ENCODE measurements around the gene RBM14. TPM values are rescaled to one million over a fixed set of nuclear protein-coding genes. Genes with fewer than 3 reads are reported as not detected.

The RBM14 gene
- total and polyA plus RNA-seq, 9 of the 15 experiments (the other 6 are each of a cell fraction or from before 2014, with no cell fraction given) = 5.5 to 131 (median 42.6) TPM

GRCh38 chr11:66639066-66639813, 22.8 kb downstream of the RBM14 start (continued):
- no peak for TF ChIP-seq SFPQ (IDR thresholded peaks at IDR 0.05; ENCODE audit: low read depth, low read length)
- no peak for TF ChIP-seq KHSRP (IDR thresholded peaks at IDR 0.05)
- TF ChIP-seq SMAD3 (CRISPR knock-in tag; conservative IDR thresholded peaks at IDR 0.05) = no peak
- TF ChIP-seq ARHGAP35 (IDR thresholded peaks at IDR 0.05; ENCODE audit: partially characterized antibody) = no peak
- TF ChIP-seq PTBP1 (IDR thresholded peaks at IDR 0.05; ENCODE audit: low read depth, low read length) = no peak
- TF ChIP-seq KDM5B (IDR thresholded peaks at IDR 0.05; ENCODE audit: insufficient replicate concordance, low read depth, low read length) = no peak
- TF ChIP-seq ZNF398 (CRISPR knock-in tag; IDR thresholded peaks at IDR 0.05) = no peak
- TF ChIP-seq, protein P1, sequence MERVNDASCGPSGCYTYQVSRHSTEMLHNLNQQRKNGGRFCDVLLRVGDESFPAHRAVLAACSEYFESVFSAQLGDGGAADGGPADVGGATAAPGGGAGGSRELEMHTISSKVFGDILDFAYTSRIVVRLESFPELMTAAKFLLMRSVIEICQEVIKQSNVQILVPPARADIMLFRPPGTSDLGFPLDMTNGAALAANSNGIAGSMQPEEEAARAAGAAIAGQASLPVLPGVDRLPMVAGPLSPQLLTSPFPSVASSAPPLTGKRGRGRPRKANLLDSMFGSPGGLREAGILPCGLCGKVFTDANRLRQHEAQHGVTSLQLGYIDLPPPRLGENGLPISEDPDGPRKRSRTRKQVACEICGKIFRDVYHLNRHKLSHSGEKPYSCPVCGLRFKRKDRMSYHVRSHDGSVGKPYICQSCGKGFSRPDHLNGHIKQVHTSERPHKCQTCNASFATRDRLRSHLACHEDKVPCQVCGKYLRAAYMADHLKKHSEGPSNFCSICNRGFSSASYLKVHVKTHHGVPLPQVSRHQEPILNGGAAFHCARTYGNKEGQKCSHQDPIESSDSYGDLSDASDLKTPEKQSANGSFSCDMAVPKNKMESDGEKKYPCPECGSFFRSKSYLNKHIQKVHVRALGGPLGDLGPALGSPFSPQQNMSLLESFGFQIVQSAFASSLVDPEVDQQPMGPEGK (CRISPR knock-in tag; IDR thresholded peaks at IDR 0.05; ENCODE audit: borderline replicate concordance) = no peak
- TF ChIP-seq MAZ (CRISPR knock-in tag; conservative IDR thresholded peaks at IDR 0.05 in 1 of 2, IDR thresholded peaks at IDR 0.05 in 1 of 2) = 0 out of 4 replicates have a peak, but pooled peaks of 1 of the 2 experiments have one; percentile 11
- no peak for TF ChIP-seq MIER1 (IDR thresholded peaks at IDR 0.05; ENCODE audit: low read depth)
- no peak for TF ChIP-seq SREBF1 (IDR thresholded peaks at IDR 0.05; ENCODE audit: borderline replicate concordance, low read depth, low read length)
- no peak for TF ChIP-seq CHD4 (IDR thresholded peaks at IDR 0.05; ENCODE audit: insufficient read depth, insufficient replicate concordance, low read depth, low read length, poor library complexity, severe bottlenecking)

Data from K562 (cell line).